ENCODE data around the gene CACNA1D.

GRCh38 chr3:53716998-53717397, 222.6 kb downstream of the CACNA1D start:
- TF ChIP-seq POLR2AphosphoS5 (IDR thresholded peaks at IDR 0.05; ENCODE audit: low read depth, low read length) (no peak), TAF1 (IDR thresholded peaks at IDR 0.05; ENCODE audit: low read depth, low read length) (no peak), POLR2A (IDR thresholded peaks at IDR 0.05; ENCODE audit: low read depth, low read length) (no peak)
